HG02642 (cell line): Measurements from ENCODE around the gene VGLL4.

ENCODE experiments used
- ATAC-seq: cut with Tn5 transposase; IDR thresholded peaks from one replicate; pipeline ENCODE4 v1.9.1; 2021; ENCODE audit warnings: mild to moderate bottlenecking; ENCODE audit not compliant: unreplicated experiment, poor library complexity

The VGLL4 gene

DNA sequence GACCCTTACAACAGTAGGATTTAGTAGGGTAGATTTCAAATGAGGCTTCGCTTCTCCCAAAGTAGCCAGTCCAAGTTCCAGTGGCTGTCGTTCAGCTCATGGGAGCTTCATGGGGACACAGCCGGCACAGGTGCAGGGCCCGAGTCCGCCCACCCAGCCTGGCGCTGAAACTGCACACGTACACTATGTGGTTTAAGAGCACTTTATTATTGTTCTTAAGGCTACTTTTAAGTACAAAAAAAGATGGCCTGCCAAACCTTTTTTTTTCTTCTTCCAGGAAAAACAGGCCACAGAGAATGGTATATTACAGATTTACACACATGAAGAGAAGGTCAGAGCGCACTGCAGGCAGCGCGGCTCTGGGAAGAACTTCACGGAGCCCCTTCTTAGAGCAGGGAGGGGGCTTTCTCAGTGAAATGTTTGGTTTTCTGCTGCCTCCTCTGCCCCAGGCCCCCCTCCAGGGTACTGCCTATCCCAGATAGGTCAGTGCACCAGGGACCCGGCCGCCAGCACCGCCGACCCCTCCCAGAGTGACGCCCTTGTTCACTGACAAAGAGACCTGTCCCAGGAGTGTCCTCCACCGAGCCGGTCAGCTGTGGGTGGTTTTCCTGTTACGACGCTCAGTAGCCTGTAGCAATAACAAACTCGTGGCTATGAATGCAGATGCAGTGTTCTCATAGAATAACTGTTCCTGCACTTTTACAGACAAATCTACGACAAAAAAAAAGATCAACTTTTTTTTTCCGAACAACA, 87.7 kb downstream of the VGLL4 start:
- no peak for ATAC-seq

DNA sequence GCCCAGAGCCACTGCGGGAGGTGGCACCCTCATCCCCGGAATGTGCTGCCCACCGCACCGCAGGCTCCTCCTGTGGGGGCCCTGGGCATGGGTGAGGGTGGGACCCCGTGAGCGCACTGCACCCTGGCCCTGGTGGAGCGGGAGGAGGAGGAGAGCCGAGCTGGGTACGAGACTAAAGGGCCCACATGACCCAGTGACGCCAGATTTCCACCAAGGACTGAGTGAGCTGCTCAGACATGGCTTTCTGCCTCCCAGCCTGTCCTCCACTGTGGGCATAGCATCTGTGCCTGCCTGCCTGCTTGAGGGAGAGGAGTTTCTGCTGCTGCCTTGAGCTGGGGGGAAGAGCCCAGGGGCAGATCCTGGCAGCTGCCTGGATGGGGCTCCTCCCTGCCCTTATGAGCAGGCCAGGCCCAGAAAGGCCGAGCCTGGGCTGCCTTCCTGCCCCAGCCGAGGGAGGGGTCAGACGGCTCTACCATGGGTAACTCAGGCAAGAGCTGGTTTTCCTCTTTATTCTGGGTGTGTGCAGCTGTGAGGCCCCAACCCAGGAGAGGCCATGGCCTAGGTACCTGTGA, 88.4 kb downstream of the VGLL4 start:
- ATAC-seq: no peak

DNA sequence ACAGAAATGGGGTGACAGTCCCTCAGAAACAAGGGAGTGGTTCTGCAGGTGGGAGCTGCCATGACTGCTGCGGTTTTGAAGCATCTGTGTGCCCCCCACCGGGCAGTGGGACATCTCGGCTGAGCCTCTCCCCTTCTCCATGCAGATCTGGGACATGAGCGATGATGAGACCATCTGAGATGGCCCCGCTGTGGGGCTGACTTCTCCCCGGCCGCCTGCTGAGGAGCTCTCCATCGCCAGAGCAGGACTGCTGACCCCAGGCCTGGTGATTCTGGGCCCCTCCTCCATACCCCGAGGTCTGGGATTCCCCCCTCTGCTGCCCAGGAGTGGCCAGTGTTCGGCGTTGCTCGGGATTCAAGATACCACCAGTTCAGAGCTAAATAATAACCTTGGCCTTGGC, 89.0 kb downstream of the VGLL4 start:
- no peak for ATAC-seq

DNA sequence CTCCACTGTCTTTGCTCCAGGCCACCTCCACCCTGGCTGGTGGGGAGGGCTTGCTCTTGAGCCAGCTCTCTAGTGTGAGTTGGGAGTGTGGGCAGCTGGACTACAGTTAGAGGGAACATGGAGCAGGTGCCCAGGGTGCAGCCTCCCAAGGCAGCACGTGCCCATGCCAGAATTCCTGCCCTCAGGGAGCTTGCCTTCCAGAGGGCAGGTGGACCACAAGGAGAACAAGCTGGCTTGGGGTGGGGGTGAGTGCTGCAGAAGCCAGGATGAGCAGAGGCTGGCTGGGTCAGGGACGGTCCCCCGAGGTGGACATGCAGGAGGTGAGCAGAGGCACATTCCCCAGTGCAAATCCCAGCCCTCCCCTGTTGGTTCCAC, 89.5 kb downstream of the VGLL4 start:
- ATAC-seq: no peak

- no peak for ATAC-seq
Measured at GRCh38 chr3:11553436-11554235, 90.1 kb downstream of the VGLL4 start.

DNA sequence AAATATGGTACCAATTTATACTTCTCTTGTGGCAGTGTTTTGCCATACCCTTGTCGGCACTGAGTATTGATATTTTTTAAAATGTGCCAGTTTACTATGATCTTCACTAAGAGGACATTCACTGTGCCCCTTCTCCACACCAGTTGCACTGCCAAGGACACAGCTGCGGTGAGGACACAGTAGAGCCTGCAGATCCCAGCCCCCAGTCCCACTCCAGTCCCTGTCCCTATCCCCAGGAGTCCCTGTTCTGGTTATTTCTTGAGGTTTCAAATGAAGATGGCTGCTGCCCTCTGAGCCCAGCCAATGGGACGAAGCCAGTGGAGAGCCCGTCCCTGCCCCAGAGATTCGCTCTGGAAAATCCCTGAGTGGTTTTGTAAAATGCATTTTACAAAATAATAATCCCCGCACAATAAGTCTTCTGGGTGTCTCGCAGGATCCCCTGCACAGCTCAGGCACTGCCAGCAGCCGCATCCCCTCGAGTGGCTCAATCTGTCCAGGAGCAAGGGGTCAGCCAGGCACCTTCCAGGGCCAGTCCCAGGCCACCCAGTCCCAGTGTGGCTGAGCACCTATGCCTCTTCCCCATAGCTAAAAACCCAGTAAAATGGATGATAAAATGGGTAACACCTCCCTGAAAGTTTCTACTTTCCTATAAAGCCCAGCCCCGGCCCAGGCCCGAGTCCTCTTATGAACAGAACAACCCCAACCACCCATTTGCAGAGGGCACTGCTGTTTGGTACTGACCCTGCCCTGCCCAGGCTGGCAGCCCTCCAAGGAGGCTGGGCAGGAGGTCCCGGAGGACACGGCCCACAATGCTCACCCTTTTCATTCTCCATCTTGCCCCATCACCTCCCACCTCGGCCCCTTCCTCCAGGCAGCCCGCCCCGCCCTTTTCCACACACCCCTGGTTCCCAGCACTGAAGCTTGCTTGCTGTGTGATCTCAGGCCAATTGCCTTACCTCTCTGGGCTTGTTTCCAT, 91.1 kb downstream of the VGLL4 start:
- ATAC-seq: no peak

- ATAC-seq: no peak
Measured at GRCh38 chr3:11551036-11551435, 92.7 kb downstream of the VGLL4 start.

GRCh38 chr3:11549580-11550140, 94.1 kb downstream of the VGLL4 start:
- ATAC-seq: no peak

- no peak for ATAC-seq
Measured at GRCh38 chr3:11548721-11549131, 95.0 kb downstream of the VGLL4 start.

GRCh38 chr3:11547498-11547897, 96.2 kb downstream of the VGLL4 start:
- ATAC-seq: no peak

GRCh38 chr3:11546657-11547302, 96.9 kb downstream of the VGLL4 start:
- no peak for ATAC-seq

GRCh38 chr3:11545186-11545851, 98.4 kb downstream of the VGLL4 start:
- ATAC-seq: no peak

DNA sequence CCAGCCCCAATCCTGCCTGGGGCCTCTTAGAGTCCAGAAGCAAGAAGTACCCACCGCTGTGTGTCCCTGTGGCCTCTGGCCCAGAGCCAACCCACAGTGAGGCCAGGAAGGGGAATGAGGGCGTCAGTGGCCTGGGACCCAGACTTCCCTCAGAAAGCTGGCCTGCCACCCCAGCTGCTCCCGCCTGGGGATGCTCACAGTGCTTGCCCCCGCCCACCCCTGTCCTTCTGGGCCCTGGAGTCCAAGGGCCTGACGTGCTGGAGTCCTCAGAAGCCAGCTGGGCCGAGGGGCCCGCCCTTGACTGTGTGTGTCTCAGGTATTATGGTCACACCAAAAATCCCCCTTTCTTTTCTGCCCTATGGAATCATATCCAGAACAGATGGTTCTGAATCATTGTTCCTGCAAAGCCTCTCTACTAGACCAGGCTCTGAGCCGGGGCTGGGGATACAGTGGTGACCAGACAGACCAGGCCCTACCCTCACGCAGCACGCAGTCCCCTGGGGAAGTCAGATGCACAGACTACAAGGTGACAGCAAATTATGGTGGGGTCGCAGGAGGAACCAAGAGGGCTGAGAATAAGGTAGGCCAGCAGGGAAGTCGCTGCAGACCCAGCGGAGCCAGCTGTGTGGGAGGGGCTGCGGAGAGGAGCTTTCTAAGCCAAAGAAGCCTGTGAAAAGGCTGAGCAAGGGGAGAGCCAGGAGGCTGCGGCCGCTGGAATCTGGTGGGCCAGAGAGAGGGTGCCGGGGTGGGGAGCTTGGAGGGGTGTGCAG, 99.1 kb downstream of the VGLL4 start:
- no peak for ATAC-seq

DNA sequence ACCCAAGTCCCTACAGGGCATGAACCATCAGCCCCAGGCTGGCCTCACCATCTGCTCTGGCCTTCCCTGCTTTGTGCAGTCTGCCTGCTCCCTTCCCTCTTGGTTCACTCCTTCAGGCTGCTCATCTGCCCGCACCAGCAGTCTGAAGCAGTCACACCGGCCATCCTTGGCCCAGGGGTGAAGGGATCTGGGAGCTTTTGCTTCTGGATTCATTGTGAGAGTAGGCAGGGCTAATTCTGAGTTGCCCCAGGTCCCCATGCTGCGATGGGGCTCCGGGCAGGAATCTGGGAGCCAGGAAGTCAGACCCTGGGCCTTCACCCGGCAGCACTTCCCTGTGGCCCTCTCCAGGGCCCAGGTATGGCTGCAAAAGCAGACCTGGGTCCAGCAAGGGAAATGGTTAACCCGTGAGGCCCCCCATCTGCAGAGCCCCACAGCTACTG, 99.7 kb downstream of the VGLL4 start:
- no peak for ATAC-seq

DNA sequence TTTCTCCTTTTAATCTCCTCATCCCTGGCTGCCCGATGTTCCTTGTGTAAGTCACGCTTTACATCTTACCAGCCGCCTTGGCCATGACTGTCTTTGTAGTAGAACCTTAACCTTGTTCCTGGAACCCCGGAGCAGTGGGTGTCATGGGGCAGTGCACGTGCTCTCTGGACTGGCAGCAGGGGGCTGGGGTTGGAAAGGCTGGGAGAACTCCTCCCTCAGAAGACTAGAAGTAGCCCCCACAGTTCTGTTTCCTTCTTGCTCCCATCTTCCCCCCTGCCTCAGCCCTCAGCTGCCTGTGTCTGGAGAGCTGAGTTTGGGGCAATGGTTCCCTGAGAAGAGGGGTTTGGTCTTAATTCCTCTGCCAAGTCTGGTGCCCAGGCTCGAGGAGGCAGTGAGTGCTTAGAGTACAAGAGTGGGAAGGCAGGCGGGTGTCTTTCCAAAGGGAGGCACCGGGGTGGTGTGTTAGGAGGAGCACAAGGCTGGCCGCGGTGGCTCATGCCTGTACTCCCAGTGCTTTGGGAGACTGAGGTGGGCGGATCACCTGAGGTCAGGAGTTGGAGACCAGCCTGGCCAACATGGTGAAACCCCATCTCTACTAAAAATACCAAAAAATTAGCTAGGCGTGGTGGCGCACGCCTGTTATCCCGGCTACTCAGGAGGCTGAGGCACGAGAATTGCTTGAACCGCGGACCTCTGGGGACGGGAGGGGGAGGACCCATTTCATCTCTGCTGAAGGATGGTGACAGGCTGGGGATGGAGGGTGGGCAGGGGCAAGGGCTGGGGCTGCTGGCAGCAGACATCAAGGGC, 100.4 kb downstream of the VGLL4 start:
- no peak for ATAC-seq

GRCh38 chr3:11542551-11542950, 101.2 kb downstream of the VGLL4 start:
- no peak for ATAC-seq
